ENCODE measurements around the gene ZNF511.
A peak's percentile ranks its signal among the peaks of the same experiment; 100 is the strongest.
"Not testable (repeated sequence)": the region's sequence is repeated elsewhere in the genome, so short reads cannot be mapped to it uniquely, and the experiment has no call there.

ZNF511 gene, protein sequence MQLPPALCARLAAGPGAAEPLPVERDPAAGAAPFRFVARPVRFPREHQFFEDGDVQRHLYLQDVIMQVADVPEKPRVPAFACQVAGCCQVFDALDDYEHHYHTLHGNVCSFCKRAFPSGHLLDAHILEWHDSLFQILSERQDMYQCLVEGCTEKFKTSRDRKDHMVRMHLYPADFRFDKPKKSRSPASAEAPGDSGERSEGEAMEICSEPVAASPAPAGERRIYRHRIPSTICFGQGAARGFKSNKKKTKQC

DNA sequence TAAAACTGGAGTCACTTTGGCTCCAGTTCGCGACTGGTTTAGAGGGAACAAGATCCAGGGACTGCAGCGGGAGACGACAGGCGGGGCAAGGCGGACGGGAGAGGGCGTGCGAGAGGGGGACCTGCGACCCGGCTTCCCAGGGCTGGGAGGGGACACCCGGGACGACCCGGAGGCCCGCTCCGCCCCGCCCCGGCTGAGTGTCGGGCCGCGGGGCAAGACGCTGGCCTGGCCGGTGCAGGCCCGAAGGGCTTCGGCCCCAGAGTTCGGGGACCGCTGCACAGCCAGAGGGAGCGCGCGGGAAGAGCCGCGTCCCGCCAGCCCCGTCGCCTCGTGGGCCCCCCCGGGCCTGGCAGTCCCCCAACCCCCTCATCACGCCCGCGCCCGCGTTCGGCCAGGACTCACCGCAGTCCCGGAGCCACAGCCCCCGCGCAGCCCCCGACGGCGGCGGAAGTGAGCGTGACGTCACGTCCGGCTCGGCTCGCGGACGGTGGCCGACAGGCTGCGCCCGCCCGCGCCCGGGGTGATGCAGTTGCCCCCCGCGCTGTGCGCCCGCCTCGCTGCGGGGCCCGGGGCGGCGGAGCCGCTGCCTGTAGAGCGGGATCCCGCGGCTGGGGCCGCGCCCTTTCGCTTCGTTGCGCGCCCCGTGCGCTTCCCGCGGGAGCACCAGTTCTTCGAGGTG is at the start of gene ZNF511, which contains the start of gene TUBGCP2:
TSS of gene ZNF511 (plus strand) at position 494 of the 679 bp plus-strand sequence. CDS start at position 524, 30 bp downstream.
TSS of gene TUBGCP2 (minus strand) at position 452 of the 679 bp plus-strand sequence. CDS start 5,931 bp downstream, outside the sequence.
- peak in 56 of 58 donors; percentile 26 to 95 (median 84) for DNase-seq

DNA sequence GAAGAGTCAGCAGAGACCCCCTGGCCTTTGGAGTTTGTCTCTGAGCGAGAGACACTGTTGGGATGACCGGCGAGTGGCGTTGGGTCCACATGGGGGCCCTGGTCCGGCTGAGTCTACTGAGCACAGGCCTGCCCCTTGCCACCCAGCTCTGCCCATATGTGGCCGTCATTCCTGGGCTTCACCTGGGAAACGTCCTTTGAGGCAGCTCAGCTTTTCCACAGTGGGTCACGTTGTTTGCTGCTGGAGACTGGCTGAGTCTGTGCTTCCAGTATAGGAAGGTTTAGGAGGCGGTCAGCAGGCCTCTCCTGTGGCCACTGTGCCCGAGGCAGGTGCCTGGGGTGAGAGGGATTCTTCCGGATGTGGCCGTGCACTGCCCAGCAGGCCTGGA is 49.1 kb upstream of the ZNF511 start:
- DNase-seq: no peak

DNA sequence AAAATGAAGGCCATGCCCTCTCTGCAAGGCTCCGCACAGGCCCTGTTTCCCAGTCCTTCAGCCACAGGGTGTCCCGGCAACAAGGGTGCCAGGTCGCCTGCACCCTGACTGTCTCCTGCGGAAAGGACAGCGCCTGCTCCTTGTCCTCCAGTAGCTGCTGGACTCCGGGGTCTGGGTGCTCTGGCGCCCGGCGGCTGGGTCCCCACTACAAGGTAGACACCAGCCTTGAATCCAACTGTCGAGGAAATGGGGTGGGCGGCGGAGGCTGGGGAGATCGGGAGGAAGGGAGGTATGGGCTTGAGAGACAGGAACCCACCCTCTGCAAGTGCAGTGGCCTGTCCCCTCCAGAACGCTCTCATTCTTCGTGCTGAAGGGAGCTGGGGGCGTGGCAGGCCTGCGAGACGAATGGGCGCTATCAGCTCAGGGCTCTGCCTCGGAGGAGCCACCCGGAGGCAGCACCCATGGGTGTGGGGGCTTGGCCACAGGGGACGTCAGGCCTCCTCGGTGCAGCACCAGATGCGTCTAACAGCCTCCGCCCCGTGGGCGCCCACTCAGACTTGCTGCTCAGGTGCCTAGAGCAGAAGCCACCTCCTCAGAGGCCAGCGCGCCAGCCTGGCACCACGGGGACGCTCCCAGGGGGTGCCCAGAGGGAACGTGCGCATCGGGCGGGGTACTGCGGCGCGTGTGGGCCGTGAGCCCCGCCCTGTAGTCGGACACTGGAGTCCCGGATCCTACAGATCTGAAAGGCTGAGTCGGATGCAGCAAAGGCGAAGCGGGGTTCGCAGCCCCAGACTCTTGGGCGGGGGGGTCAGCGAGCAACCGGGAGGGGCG is 47.6 kb upstream of the ZNF511 start:
- peak in 26 of 58 donors; percentile 12 to 77 (median 43) for DNase-seq

DNA sequence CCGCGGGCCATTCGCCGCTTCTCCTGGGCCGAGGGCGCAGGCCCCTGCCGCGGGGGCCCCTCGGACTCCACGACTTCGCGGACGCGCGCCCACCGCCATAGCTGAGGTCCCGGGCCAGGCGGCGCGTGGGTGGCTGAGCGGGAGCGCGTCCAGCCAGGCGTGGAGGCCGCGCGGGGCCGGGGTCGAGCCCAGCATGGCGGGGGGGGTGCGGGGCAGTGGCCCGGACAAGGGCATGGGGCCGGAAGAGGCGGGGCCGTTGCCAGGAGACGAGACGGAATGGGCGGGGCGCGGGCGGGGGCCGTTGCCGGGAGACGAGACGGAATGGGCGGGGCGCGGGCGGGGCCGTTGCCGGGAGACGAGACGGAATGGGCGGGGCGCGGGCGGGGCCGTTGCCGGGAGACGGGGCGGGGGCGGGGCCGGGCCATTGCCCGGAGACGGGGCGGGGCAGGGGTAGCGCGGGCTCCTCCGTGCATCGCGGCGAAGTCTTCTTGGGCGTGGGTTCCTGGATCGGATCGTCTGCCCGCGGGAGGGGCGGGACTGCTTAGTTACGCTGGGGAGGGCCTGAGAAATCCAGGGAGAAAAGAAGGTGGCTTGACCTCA is 46.9 kb upstream of the ZNF511 start:
- DNase-seq: peak in 55 of 58 donors; percentile 12 to 95 (median 76)

DNA sequence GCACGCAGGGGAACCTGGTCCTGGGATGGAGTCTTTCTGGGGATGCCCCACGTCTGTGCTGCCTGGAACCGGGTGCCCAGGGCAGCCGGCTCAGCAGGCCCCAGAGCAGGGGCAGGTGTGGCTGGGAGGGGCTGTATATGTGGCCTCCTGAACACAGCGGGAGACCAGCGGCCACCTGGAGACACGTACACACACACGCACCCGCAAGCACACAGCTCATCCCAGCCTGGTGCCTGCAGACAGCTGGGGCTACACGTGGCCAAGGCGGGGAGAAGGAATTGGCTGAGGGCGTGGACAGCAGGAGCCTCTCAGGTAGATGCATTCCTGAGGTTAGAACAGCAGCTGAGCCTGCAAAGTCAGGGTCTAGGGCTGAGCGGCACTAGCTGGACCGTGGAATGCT is 46.0 kb upstream of the ZNF511 start:
- no peak for DNase-seq

DNA sequence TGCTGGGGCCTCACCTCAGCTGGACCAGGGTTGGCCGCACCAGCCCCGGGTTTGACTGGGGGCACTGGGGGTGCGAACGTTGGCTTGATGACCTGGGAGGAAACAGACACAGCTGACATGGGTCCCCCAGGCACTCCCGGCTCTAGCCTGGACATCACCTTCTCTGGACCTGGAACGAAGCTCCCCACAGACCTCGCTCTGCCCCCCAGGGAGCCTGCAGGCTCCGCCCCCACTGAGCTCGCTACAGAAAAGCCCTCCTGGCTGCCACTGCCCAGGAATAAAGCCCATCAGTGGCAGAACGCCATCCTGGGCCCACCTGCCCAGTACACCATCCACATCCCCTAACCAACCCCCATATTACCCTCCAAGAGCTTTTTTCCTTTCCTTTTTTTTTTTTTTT is 45.0 kb upstream of the ZNF511 start:
- DNase-seq: no peak

DNA sequence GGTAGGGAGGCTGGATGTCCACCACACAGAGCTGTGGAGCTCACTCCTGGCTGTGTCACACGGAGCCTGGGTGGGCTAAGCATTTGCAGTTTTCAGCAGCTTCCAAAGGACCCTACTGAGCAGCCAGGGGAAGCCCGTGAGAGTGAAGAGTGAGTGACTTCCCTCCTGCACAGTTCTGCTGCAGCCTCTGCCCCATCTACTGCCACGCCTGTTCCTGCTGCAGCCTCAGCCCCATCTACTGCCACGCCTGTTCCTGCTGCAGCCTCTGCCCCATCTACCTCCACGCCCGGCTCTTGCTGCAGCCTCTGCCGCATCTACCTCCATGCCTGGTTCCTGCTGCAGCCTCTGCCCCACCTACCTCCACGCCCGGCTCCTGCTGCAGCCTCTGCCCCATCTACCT is 44.3 kb upstream of the ZNF511 start:
- no peak for DNase-seq

DNA sequence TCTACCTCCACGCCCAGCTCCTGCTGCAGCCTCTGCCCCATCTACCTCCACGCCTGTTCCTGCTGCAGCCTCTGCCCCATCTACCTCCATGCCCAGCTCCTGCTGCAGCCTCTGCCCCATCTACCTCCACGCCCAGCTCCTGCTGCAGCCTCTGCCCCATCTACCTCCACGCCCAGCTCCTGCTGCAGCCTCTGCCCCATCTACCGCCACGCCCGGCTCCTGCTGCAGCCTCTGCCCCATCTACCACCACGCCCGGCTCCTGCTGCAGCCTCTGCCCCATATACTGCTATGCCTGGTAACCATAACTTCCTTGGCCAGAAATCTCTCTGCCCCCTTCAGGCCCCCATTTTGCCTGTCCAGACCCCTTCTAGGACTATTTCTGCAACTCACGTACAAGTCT is 43.7 kb upstream of the ZNF511 start:
- not testable (repeated sequence) for DNase-seq

DNA sequence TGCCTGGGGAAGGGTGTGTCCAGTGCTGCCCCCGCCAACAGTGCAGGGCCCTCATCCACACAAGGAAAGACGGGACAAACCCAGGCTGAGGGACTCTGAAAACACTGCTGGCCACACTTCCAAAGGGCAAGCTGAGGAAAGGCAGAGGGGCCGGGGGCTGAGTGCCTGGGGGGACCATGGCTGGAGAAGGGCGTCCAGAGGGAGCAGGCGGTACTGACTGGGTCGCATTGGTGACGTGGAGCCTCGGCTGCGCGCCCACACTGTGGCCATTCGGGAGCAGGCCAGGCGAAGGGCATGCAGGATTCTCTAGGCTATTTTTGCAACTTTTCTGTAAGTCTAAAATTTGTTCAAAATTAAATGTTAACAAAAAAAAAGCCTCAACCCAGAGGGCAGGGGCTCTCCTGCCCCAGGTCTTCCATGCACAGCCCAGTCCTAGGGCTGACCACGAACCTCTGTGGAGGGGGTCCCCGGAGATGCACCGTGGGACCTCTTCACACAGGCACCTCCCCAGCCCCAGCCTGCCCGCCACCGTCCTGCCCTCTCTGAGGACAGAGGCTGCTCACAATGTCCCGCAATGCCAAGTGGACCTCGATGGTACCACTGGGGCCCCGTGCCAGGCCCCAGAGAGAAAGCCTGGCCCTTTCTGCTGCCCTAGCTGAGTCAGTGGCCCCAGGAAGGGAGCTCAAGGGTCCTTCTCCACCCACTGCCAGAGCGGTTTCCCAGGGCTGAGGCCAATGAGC is 42.5 kb upstream of the ZNF511 start:
- DNase-seq: no peak

DNA sequence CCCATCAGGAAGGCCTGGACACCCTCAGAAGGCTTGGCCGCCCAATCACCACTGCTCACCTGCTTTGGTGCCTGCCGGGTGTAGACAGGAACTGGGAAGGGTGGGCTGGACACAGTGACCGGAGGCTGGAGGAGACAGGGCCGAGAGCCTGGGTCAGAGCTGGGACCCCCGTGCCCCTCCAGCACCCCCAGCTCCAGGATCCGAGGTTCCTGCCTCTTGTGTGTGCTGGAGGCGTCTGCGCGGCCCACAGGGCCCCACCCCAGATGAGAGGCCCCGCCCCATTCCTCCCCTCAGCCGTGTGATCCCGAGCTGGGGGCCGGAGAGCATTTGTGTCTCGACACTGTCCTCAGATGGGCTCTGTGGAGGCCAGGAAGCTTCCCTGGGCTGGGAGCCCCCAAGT is 41.4 kb upstream of the ZNF511 start:
- no peak for DNase-seq

DNA sequence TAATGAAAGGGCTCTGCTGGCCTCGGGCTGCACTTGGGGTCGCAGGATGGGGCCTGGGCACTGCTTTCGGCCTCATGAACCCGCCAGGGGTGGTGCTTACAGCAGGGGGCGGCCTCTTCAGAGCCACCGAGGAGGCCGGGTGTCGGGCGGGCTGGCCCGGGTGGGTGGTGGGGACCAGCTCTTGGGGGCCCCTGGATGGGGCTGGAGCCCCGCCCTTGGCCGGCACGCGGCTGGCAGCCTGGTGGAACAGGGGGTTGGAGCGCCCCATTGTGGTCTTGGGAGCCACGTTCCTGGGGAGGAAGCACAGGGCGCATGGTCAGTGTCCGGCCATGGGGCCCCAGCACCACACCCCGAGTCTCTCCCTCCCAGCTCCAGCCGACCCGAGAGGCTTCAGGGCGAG is 40.9 kb upstream of the ZNF511 start:
- no peak for DNase-seq

DNA sequence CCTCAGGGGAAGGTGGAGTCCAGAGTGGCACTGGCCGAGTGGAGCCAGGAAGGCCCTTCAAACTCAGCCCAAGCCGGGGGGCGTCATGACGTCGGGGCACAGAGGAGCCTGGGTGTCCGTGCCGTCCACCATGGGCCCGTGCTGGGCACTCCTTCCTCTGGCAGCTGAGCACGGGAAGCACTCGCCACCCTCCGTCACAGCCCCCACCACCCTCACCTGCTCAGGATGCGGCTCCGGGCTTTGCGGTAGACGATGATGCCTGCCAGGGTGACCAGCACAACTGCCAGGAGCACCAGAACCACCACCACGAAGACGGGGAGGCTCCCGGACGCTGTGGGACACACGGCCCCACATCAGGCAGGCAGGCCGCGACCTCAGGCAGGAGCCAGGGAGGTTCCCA is 40.2 kb upstream of the ZNF511 start:
- DNase-seq: no peak

DNA sequence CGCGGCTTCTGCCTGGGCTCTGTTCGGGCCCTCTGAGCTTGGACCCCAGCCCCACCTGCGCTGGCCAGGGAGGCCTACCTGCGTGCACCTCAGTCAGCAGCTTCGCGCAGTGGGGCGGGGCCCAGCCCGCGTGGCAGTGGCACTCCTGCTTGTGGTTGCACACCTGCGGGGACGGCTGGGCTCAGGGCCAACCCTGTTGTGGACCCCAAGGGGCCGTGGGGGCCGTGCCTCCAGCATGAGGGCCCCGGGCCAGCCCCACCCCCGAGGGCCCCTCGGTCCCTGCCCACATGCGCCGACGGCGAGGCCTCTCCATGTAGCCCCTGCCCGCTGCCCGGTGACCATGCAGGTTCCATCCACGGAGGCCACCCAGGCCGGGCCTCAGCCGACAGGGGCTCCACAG is 39.3 kb upstream of the ZNF511 start:
- DNase-seq: no peak

DNA sequence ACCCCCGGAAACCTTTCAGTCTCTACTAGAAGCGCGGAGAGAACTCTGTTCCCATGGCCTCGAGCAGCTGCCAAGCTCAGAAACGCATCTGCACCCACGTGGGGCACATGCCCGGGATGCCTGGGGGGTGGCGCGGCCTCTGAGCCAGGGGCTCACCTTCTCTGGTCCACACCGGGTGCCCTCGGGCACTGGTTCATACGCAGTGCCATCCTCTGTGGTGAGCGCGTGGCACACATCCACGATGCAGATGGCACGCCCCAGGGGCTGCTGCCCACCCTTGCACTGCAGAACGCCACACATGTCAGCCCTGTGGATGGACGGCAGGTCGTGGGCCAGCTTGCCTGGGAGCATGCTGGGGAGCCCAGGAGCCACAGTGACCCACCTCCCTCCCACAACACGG is 38.5 kb upstream of the ZNF511 start:
- DNase-seq: no peak

DNA sequence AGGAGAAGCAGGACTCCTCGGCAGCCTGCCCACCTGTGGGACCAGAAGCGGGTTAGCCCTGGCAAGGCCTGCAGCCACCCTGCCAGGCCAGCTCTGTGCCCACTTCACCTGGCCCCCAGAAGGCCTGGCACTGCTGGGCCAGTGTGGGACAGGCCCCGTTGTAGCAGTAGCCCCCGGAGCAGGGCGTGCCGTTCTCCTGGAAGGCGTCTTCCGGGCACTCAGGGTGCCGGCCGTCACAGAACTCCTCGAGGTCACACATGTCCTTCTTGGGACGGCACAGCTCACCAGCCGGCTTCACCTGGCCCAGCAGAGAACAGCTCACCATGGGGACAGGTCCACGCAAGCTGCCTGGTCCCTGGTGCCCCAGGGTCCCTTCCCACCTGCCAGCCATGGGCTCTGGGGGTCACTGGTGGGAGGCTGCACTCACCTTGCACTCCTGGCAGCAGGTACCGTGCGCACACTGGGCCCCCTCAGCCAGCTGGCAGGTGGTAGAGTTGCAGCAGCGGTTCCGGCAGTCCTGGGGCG is 37.9 kb upstream of the ZNF511 start:
- no peak for DNase-seq

DNA sequence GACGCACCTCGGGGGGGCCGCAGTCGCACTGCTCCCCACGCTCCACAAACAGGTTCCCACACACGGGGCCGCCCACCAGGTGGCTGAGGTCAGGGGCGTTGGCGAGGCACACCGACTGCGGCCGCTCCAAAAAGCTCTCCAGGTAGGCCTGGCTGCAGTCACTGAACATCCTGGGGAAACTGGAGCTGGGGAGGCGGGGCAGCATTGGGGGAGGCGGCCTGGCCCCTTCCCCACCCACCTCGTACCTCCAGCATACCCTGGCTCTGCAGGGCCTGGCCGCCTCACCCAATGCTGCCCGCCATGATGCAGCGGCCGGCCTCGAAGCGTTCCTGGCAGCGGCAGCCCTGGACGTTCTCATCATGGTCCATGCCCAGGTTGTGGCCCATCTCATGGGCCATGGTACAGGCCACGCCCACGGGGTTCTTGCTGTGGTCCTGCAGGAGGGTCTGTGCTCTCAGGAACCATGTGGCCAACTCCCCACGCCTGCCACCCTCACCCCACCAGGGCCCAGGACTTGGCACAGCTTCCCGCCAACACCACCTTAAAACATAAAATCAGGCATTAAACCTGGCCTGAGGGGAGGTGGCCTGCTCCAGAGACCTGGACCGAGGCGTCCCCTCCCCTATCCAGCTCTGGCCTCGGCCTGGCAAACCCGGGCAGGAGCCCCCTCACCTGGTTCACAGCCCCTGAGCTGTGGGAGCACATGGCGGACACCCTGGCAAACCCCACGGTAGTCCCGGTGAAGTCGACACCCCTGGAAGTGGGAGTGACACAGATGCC is 37.0 kb upstream of the ZNF511 start:
- DNase-seq: no peak

DNA sequence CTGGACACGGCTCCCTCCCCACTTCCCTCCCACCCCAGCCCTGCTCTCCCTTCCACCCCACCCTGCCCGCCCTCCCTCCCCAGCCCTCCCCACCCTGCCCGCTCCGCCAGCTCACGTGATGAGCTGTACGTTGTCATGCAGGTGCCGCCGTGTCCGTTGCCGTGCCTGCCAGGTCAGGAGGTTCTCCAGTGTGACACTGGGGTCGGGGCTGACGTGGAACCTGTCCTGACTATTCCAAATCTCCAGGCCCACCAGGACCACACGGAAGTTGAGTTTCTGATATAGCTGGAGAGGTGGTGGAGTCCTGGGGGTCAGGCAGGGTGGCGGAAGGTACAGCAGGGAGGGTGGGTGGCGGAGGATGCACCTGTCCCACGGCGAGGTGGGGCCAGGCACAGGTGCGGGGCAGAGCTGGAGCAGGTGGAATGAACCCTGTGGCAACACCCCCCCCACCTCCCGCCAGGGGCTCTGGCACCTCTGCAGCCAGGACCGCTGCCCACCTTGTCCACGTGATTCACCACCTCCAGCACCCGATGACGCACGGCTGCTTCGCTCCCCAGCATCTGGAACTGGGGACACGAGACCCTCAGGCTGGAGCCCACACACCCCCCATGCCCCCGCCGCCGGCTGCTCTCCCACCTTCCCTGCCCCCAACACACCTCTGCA is 36.3 kb upstream of the ZNF511 start:
- DNase-seq: no peak

DNA sequence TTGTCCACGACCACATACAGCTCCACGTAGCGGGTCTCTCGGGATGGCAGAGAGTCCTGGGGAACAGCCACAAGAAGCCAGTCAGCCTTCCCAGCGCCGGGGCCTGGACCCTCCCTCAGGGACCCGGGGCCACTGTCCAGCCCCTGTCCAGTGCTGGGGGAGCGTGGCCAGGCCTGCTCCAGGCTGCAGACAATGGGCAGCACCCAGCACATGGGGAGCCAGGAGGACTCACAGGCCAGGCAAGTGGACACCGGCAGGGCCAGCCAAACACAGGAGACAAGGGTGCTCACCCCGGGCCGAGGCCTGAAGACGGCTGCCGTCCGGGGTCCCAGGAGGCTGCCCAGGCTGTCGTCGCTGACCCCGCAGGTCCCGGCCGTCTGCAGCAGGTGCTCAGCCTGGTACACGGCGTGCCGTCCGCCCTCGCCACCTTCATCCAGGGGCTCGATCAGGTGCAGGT is 35.7 kb upstream of the ZNF511 start:
- DNase-seq: no peak

DNA sequence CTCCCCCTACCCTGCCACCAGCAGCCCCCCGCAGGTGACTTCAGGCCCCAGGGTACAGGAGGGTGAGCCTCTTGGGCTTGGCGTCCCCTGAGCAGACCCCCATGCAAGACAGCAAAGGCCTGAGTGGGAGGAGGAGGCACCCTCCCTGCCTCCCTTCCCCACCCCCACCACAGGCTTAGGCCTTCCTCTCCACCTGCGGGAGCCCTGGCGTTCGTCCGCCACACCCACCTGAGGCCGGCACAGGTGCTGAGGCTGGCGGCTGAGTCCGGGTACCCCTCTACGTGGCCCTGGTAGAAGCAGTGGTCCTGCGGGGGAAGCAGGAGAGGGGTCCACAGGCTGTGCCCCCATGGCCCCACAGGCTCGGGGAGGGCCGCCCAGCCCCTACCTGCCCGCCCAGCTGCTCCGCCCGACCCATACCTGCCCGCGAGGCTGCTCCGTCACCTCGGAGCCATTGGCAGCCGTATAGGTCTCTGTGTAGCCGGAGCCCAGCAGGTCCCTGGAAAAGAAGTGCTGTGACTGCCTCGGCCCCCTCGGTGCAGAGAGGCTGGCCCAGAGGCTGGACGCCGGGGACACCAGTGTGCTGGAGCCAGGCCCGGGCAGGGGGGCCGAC is 35.1 kb upstream of the ZNF511 start:
- no peak for DNase-seq
